ENCODE results near the gene AGFG2. TPM values are rescaled to one million over a fixed set of nuclear protein-coding genes. Genes with fewer than 3 reads are reported as not detected.

The AGFG2 gene
- total and polyA plus RNA-seq, 2 of the 13 experiments (the other 11 are each of a cell fraction or from before 2014, with no cell fraction given) = 125 to 132 TPM

DNA sequence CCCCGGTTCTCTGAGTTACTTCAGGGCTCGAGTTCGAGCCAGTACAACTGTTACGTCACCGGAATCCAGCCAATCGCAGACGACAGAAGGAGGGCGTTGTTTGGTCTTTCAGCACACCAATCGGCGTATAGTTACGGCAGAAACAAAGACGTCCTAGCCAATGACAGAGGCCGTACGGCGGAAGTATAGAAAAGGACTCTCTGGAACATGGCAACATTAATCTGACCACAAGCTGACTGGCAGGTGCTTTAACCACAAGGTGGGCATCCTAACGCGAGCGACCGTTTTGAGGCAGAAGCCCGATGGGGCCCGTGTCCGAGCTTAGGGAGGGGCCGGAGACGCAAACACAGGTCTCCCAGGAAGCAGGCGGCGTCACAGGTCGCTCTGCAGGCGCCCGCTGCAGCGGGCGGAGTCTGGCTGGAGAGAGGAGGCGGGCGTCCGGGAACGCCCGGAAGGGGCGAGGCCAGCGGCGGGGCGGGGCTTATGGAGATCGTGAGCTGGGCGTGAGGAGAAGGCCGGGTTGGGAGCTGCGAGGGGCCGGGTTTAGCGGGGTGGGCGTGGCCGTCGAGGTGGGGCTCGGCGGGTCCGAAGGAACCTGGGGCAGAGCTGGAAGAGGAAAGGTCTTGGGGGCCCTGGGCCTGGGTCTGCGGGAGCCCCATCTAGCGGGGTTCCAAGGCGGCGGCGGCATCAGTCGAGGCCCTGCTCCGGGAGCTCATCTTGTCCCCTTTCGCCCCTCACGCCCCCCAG, 73.2 kb downstream of the AGFG2 start, which contains the start of gene MOSPD3 (continued):
- TF ChIP-seq ZMYM4 (CRISPR knock-in tag; IDR thresholded peaks at IDR 0.05) = peak; percentile 50
- TF ChIP-seq ZNF501 (CRISPR knock-in tag; IDR thresholded peaks at IDR 0.05) = peak; percentile 64
- no peak for TF ChIP-seq ESRRA (CRISPR knock-in tag; IDR thresholded peaks at IDR 0.05; ENCODE audit: low read depth)
- peak; percentile 76 for TF ChIP-seq YY1 (IDR thresholded peaks at IDR 0.05; ENCODE audit: insufficient read depth, insufficient replicate concordance, low read depth, low read length)
- TF ChIP-seq ZNF431 (CRISPR knock-in tag; IDR thresholded peaks at IDR 0.05; ENCODE audit: borderline replicate concordance, low read depth) = no peak
- TF ChIP-seq ZFP82 (CRISPR knock-in tag; IDR thresholded peaks at IDR 0.05; ENCODE audit: borderline replicate concordance) = peak; percentile 80; the same call in 1 of the 2 replicates
- TF ChIP-seq RFXAP (CRISPR knock-in tag; IDR thresholded peaks at IDR 0.05; ENCODE audit: borderline replicate concordance) = peak; percentile 97
- 0 out of 2 replicates have a peak, but pooled peaks have one; percentile 4 for TF ChIP-seq SATB2 (CRISPR knock-in tag; IDR thresholded peaks at IDR 0.05)
- TF ChIP-seq, protein P1, sequence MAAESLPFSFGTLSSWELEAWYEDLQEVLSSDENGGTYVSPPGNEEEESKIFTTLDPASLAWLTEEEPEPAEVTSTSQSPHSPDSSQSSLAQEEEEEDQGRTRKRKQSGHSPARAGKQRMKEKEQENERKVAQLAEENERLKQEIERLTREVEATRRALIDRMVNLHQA (CRISPR knock-in tag; IDR thresholded peaks at IDR 0.05) = no peak
- peak; percentile 54; the same call in 1 of the 2 replicates for TF ChIP-seq ZBTB21 (CRISPR knock-in tag; IDR thresholded peaks at IDR 0.05)
- TF ChIP-seq, protein P2, sequence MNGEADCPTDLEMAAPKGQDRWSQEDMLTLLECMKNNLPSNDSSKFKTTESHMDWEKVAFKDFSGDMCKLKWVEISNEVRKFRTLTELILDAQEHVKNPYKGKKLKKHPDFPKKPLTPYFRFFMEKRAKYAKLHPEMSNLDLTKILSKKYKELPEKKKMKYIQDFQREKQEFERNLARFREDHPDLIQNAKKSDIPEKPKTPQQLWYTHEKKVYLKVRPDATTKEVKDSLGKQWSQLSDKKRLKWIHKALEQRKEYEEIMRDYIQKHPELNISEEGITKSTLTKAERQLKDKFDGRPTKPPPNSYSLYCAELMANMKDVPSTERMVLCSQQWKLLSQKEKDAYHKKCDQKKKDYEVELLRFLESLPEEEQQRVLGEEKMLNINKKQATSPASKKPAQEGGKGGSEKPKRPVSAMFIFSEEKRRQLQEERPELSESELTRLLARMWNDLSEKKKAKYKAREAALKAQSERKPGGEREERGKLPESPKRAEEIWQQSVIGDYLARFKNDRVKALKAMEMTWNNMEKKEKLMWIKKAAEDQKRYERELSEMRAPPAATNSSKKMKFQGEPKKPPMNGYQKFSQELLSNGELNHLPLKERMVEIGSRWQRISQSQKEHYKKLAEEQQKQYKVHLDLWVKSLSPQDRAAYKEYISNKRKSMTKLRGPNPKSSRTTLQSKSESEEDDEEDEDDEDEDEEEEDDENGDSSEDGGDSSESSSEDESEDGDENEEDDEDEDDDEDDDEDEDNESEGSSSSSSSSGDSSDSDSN (CRISPR knock-in tag; IDR thresholded peaks at IDR 0.05) = no peak
- TF ChIP-seq GATAD1 (CRISPR knock-in tag; IDR thresholded peaks at IDR 0.05) = peak; percentile 86
- 0 out of 2 replicates have a peak, but pooled peaks have one; percentile 42 for TF ChIP-seq YEATS4 (CRISPR knock-in tag; IDR thresholded peaks at IDR 0.05; ENCODE audit: borderline replicate concordance)
- TF ChIP-seq ERF (CRISPR knock-in tag; IDR thresholded peaks at IDR 0.05) = peak; percentile 17; the same call in 1 of the 2 replicates
- 0 out of 2 replicates have a peak, but pooled peaks have one; percentile 76 for TF ChIP-seq SRY (CRISPR knock-in tag; IDR thresholded peaks at IDR 0.05)
- TF ChIP-seq RFX1 (IDR thresholded peaks at IDR 0.05) = no peak
- peak; percentile 31; the same call in 1 of the 2 replicates for TF ChIP-seq ZNF574 (CRISPR knock-in tag; IDR thresholded peaks at IDR 0.05)
- TF ChIP-seq CREB1 (IDR thresholded peaks at IDR 0.05) = peak; percentile 98
- TF ChIP-seq CREB1 (CRISPR knock-in tag; IDR thresholded peaks at IDR 0.05) = peak; percentile 93
- TF ChIP-seq HCFC1 (IDR thresholded peaks at IDR 0.05; ENCODE audit: low read depth, low read length) = peak; percentile 36; the same call in 1 of the 2 replicates
- TF ChIP-seq ZNF512 (CRISPR knock-in tag; IDR thresholded peaks at IDR 0.05) = no peak
